GM23248 (cell line): ENCODE measurements around the gene ARHGEF11.

Source experiments
- EZH2 ChIP-seq: fragments of 200-600 bp; sonication (generic); IDR thresholded peaks from 2 replicates; pipeline ENCODE4 v1.6.1; 2018; ENCODE audit warnings: antibody characterized with exemption, mild to moderate bottlenecking; ENCODE audit not compliant: insufficient read depth, poor library complexity, severe bottlenecking
- EZH2phosphoT487 ChIP-seq: fragments of 200-600 bp; sonication (generic); IDR thresholded peaks from 2 replicates; pipeline ENCODE4 v1.6.1; 2018; ENCODE audit warnings: antibody characterized with exemption, moderate library complexity, mild to moderate bottlenecking, low read depth; ENCODE audit not compliant: insufficient read depth

GRCh38 chr1:156998840-156999500 lies 46.6 kb downstream of the ARHGEF11 start:
- no peak for TF ChIP-seq EZH2phosphoT487
- no peak for TF ChIP-seq EZH2
